ENCODE measurements around the gene ZNF19.

Gene ZNF19

GRCh38 chr16:71484006-71484893 is 4.9 kb downstream of the ZNF19 start:
- peak; percentile 62 for DNase-seq (ENCODE audit: low read depth)

GRCh38 chr16:71482569-71482968 is 6.6 kb downstream of the ZNF19 start:
- no peak for DNase-seq (ENCODE audit: low read depth)

- no peak for DNase-seq (ENCODE audit: low read depth)
These were observed 8.2 kb downstream of the ZNF19 start for GRCh38 chr16:71480956-71481355.

DNA sequence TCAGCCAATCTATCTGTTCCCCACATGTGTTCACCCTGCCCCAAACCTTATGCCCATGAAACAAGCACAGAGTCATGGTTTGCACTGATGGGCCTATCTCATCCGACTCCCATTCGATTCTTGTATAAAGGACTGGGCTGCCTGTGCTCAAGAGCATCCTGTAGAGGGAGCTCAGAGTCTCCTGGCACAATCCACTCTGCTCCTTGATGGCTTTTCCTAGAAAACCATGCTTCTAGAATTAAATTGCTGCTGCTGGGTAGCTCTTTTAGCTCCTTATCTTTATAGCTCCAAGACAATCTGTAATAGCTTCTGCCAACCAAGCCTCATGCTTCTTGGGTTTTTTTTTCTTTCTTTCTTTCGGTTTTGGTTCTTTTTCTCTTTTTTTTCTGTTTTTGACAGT is 9.7 kb downstream of the ZNF19 start:
- DNase-seq (ENCODE audit: low read depth), result no peak

DNA sequence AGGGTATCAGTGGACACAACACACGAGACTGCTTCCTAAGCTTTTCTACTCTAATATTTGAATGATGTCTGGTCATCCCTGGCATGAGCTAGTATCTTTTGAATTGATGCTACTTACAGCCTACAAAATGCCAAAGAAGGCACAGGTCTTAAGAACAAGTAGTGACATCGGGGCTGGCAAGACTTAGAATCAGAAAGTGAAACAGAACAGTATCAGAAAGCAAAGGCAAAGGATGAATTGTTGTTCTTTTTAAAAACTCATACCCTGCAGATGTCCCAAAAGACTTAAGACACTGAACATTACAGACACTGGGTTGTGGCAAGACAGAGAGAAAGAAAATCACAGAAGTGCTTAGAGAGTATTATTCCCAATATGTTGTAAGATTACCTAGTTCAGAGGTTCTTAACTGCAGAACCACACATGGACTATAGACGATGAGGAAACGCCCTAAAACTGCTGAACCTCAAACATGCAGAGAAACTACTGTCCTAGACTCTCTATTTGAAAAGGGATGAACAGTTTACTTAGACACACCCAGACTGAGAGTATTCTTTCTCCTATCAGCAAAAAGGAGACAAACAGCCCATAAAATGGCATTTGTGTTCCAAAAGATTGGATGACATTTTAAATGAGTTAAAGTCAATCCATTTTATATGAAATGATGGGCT is 12.5 kb downstream of the ZNF19 start:
- DNase-seq (ENCODE audit: low read depth), result no peak

- DNase-seq (ENCODE audit: low read depth), result no peak
These were observed 14.3 kb downstream of the ZNF19 start for GRCh38 chr16:71474864-71475263.

DNA sequence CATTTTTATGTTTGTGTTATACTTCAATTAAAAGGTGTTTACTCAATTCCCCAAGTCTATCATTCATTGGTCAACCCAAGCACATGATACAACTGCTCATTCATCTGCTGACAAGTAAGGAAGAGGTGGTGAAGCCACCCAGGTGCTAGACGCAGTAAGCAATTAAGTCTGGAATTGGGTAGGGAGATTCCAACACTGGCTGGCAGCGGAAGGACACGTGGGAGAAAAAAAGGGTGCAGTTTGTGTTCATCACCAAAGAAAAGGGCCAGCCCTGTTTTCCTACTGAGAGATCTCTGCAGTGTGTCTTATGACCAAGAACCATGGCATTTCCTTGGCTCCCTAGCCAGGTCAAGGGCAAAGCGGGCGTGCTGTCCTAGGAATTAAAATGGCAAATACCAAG is 15.2 kb downstream of the ZNF19 start:
- DNase-seq (ENCODE audit: low read depth), result no peak

DNA sequence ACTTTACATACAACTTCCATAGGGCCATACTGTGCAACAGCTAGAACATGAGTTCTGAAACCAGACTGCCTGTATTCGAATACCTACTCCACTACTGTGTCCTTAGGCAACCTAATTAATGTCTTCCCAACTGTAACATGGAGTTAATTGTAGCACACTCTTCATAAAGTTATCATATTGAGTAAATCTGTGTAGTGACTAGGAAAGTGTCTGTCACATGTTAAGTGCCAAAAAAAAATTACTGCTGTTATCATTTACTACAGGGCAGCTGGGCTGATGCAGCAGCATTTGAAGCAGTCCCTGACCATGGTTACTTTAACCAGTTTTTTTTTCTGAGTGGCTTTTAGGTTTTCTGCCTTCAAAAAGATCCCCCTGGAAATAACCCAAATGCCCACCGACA is 16.2 kb downstream of the ZNF19 start:
- no peak for DNase-seq (ENCODE audit: low read depth)

GRCh38 chr16:71472051-71472450 is 17.1 kb downstream of the ZNF19 start:
- no peak for DNase-seq (ENCODE audit: low read depth)

DNA sequence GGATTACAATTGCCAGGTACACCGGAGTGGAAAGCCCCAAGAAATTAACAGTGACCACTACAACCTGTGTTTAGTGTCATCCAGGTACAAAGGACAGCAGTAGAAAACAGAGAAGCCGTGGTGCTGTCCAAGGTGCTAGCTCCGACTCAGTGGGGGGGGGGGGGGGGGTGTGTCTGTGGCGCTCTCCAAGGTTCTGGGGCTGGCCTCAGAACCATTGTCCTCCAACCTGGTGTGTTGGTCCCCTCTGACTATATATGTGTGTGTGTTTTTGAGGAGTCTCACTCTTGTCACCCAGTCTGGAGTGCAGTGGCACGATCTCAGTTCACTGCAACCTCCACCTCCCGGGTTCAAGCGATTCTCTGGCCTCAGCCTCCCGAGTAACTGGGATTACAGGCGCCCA is 21.3 kb downstream of the ZNF19 start:
- DNase-seq (ENCODE audit: low read depth), result peak; percentile 12

GRCh38 chr16:71464231-71464630 is 24.9 kb downstream of the ZNF19 start:
- DNase-seq (ENCODE audit: low read depth), result no peak

DNA sequence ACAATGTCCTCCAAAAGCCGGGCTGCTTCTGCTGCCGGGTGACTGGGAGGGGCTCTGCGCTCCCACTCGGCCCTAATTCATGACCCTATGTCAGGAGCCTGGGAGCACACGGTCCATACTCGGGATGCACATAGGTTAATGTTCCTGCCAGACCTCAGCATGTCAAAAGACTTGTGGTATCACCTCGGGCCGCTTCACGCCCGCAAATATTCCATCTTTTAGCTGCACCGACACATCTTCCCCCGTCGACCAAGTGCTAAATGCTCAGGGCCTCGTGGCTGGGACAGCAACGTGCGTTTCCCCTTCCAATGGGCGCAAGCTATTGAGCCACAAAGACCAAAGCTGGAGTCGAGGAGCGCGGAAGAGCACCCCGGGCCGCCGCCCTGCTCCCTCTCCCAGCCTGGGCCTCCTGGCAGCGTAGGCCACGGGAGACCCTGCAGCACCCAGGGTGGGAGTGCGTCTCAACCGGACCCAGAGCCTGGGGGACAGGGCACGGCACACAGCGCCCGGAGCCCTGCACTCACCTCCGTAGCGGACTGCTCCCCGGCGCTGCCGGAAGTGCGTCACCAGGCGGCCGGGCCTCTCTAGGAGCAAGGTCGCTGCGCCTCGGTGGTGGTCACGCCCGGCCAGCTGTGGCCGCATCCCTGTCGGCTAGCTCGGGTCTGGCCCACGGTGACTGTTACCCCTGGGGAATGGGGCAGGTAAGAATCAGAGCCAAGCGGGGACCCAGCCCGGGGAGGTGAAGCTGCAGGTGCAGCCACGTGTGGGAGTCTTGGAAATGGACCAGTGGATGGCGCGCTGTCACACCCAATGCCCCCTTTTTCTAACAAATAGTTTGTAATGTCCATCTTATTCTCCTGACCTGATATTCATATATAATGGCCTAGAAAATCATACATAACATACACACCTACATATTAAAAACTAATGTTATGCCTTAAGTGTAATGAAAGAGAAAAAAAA is 27.2 kb downstream of the ZNF19 start, which contains the start of gene ZNF23:
TSS of gene ZNF23 (minus strand) at position 562 of the 963 bp plus-strand sequence. CDS start 5,451 bp downstream, outside the sequence.
- DNase-seq (ENCODE audit: low read depth), result peak; percentile 56

- DNase-seq (ENCODE audit: low read depth), result no peak
These were observed 28.2 kb downstream of the ZNF19 start for GRCh38 chr16:71460941-71461340.

- no peak for DNase-seq (ENCODE audit: low read depth)
These were observed 28.9 kb downstream of the ZNF19 start for GRCh38 chr16:71460236-71460635.

- DNase-seq (ENCODE audit: low read depth), result no peak
These were observed 29.6 kb downstream of the ZNF19 start for GRCh38 chr16:71459510-71459909.

GRCh38 chr16:71456801-71457200 is 32.3 kb downstream of the ZNF19 start:
- no peak for DNase-seq (ENCODE audit: low read depth)

- no peak for DNase-seq (ENCODE audit: low read depth)
These were observed 36.1 kb downstream of the ZNF19 start for GRCh38 chr16:71453036-71453435.

DNA sequence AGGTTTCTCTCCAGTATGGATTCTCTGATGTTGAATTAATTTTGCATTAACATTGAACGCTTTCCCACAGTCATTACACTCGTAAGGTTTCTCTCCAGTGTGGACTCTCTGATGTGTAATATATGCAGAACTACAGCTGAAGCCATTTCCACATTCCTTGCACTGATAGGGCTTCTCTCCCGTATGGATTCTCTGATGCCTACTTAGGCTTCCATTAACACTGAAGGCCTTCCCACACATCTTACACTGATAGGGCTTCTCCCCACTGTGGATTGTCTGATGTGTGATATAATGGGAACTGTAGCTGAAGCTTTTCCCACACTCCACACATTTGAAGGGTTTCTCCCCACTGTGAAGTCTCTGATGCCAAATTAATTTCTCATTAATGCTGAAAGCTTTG is 40.1 kb downstream of the ZNF19 start:
- DNase-seq (ENCODE audit: low read depth), result no peak

- no peak for DNase-seq (ENCODE audit: low read depth)
These were observed 40.8 kb downstream of the ZNF19 start for GRCh38 chr16:71448274-71448866.

GRCh38 chr16:71443714-71444113 is 45.4 kb downstream of the ZNF19 start:
- DNase-seq (ENCODE audit: low read depth), result no peak

GRCh38 chr16:71442051-71442440 is 47.1 kb downstream of the ZNF19 start, which contains the start of gene TLE7:
TSS of gene TLE7 (minus strand) at chr16:71442054. CDS start at chr16:71433324, 8,730 bp downstream.
- no peak for DNase-seq (ENCODE audit: low read depth)

Measured in stimulated activated CD8-positive, alpha-beta memory T cell treated with anti-CD3 and anti-CD28 coated beads, Interleukin-15, amount 100 ng/mL, for 1 hour (primary cell).